ENCODE results near the gene ARSB.

ARSB gene

DNA sequence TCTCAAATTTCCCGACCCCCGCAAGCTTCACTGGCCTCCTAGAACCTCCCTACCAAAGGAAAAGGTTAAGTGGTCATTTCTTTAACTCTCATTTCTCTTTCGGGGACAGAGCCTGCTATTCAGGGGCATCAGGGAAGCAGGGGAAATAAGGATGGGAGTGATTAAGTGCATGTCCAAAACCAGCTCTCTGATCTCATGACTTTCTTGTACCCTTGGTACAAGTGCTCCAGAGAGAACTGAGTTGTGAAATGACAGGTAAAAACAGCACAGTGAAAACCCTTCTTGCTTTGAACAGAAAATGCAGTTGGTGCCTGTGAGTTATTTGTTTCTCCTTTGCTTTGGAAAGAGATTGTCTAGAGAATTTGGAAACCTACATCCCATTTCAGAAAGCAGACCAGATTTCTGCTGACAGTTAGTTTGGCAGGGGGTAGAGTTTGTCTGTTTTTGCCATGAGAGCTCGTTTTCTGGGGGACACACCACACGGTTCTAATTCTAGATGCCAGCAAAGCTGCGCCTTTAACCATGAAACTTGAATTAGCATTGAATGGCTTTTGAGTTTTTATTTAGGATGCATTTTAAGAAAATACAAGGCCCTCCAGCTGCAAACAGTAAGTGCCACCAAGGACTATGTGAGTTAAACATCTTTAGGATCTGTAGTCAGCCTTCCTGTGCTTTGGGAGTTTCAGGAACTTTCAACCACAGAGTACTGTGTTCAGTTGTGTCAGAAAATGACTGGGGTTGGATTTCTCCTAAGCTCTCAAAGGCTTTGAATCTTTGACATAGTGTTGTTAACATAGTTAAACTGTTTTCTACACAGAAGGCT lies 174.8 kb downstream of the ARSB start:
- Mint-ChIP-seq H3K27ac (ENCODE audit: low read depth) (no peak overlapping the region), H3K27me3 (no peaks in the 10 kb centered on the region), H3K9me3 (no peaks in the 10 kb centered on the region), H3K4me3 (no peak overlapping the region), H3K36me3 (ENCODE audit: insufficient read depth) (no peaks in the 10 kb centered on the region), H3K4me1 (no peaks in the 10 kb centered on the region)
- ATAC-seq (replicated peaks; ENCODE audit: extremely low read depth, poor library complexity, severe bottlenecking) (no peak), DNase-seq (ENCODE audit: low spot score in 2 of 2) (no peak)

DNA sequence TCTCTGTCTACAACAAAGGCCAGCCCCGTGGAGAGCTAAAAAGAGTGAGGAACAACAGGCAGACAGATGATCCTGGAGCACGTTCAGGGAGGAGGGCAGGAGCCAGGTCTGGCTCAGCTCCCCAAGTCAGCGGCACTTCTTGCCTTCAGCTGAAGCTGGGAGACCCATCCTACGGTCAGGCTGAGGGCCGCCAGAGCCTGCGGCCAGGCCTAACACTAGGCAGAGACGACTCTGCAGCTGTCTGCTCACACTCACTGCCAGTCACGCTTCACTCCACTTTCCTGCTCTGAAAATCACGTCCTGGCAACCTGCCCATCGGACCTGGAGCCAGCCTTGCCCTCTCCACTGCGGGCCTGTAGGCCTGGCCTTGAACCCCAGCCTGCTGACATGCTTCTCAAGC lies 175.7 kb downstream of the ARSB start:
- H3K4me3 Mint-ChIP-seq: no peak overlapping the region
- DNase-seq (ENCODE audit: low spot score in 2 of 2) (no peak), ATAC-seq (replicated peaks; ENCODE audit: extremely low read depth, poor library complexity, severe bottlenecking) (no peak)
- H3K4me1 Mint-ChIP-seq: no peaks in the 10 kb centered on the region
- no peaks in the 10 kb centered on the region for H3K27me3 Mint-ChIP-seq
- H3K36me3 Mint-ChIP-seq (ENCODE audit: insufficient read depth): no peaks in the 10 kb centered on the region
- no peak overlapping the region for H3K27ac Mint-ChIP-seq (ENCODE audit: low read depth)
- H3K9me3 Mint-ChIP-seq: no peaks in the 10 kb centered on the region

DNA sequence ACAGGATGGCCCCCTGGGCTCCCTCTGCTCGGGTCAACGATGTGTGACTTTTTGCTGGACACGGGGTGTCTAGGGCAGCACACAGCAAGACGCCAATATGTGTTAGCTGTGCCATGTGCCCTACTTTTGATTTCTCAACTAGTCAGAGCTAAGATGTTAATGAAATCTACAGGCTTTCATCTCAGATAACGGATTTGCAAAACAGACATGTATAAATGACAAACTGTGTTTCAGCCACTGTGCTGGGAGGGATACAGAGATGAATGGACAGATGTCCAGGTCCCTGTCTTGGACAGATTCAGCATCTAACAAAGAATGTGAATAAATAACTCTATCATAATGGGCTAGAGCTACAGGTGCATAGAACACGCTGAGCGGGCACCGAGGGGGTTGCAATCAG lies 176.3 kb downstream of the ARSB start:
- Mint-ChIP-seq H3K4me1 (no peaks in the 10 kb centered on the region), H3K27me3 (no peaks in the 10 kb centered on the region), H3K36me3 (ENCODE audit: insufficient read depth) (no peaks in the 10 kb centered on the region)

DNA sequence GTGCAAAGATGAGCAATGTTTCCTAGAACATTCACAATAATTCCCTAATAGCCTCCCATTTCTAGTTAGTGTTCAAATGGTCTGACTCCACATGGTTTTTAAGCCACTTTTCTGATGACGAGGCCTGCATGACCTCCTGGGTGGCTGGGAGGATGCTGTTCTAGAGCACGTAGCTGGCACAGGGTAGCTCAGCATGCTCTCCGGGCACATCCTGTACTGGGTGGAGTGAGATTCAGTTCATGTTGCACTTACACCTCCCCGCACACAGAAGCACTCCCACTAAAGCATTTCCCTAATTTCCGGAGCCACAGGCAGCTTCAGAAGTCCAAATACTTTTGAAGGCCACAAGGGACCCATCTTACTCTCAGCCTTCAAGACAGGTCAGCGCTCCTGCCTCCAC lies 176.7 kb downstream of the ARSB start:
- H3K36me3 Mint-ChIP-seq (ENCODE audit: insufficient read depth): no peaks in the 10 kb centered on the region
- H3K4me3 Mint-ChIP-seq: no peak overlapping the region
- H3K4me1 Mint-ChIP-seq: no peaks in the 10 kb centered on the region
- H3K27ac Mint-ChIP-seq (ENCODE audit: low read depth): no peak overlapping the region
- ATAC-seq (replicated peaks; ENCODE audit: extremely low read depth, poor library complexity, severe bottlenecking) (no peak), DNase-seq (ENCODE audit: low spot score in 2 of 2) (no peak)
- no peaks in the 10 kb centered on the region for H3K27me3 Mint-ChIP-seq
- H3K9me3 Mint-ChIP-seq: no peaks in the 10 kb centered on the region

More for the DNA sequence above, 176.3 kb downstream of the ARSB start:
- Mint-ChIP-seq H3K27ac (ENCODE audit: low read depth) (no peak overlapping the region), H3K4me3 (no peak overlapping the region), H3K9me3 (no peaks in the 10 kb centered on the region)
- no peak for ATAC-seq (replicated peaks; ENCODE audit: extremely low read depth, poor library complexity, severe bottlenecking)
- no peak for DNase-seq (ENCODE audit: low spot score in 2 of 2)

DNA sequence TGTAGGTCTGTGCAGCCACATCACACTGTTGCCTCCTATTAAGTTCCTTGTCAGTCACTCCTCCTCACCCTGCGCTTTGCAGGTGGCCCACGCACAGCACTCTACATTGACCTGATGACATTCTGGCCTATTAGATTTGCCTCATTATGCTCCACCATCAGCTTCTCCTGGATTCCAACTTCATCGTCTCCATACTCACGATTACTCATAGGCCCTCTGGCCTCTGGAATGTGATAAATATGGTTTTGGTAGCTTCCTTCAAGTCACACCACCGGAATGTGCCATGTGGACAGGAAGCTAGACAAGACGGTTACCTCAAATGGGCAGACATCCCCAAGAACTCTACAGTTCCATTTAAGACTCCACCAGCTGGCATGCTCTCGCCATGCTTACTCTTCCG lies 178.6 kb downstream of the ARSB start:
- ATAC-seq (replicated peaks; ENCODE audit: extremely low read depth, poor library complexity, severe bottlenecking) (no peak), DNase-seq (ENCODE audit: low spot score in 2 of 2) (no peak)
- H3K27ac Mint-ChIP-seq (ENCODE audit: low read depth): no peak overlapping the region
- no peaks in the 10 kb centered on the region for H3K9me3 Mint-ChIP-seq
- no peaks in the 10 kb centered on the region for H3K4me1 Mint-ChIP-seq
- H3K27me3 Mint-ChIP-seq: no peaks in the 10 kb centered on the region
- no peaks in the 10 kb centered on the region for H3K36me3 Mint-ChIP-seq (ENCODE audit: insufficient read depth)
- H3K4me3 Mint-ChIP-seq: no peak overlapping the region

DNA sequence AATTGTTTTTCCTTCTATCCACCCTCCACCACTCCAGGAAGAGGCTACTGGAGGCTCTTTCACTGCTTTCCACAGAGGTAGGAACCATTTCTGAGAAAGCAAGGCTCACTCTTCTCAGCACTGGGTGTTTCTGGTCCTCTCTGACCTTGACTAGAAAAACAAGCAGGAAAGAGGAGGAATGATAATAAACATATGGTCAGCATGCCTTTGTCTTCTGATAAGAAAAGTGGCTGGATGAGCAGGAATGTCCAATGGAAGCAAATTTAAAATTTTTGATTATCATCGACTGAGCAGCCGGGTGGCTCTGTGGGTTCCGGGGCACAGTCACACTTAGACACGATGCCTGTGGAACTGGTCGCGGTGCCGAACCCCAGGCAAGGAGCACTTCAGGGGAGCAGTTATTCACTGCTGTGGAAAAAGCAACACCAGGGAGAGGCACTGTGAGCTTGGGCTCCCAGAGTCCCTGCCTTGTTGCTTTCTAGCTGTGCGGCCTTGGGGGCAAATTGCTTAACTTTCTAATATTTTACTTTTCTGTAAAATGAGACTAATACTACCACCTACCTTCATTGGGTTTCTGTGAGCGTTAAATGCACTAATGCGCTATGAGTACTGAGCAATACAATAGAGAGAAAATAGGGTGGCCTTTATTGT lies 179.5 kb downstream of the ARSB start:
- Mint-ChIP-seq H3K4me1 (no peaks in the 10 kb centered on the region), H3K27me3 (no peaks in the 10 kb centered on the region)
- ATAC-seq (replicated peaks; ENCODE audit: extremely low read depth, poor library complexity, severe bottlenecking): no peak

DNA sequence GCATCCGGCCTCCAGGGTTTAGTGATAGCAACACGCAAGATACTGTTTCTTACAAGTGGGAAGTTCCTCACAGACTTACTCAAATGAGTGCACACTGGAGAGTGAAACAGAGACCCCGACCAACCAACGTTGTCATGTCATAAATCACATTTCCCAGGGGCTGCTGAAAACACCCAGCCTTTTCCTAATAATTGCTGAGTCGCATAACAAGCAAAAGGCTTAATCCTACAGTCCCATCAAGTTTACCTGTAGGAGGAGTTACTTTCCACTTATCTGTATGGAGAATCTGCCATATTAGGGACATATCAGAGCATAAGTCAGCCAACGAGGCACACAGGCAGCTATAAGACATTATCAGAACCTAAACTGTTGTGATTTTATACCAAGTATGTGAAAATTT lies 180.1 kb downstream of the ARSB start:
- H3K9me3 Mint-ChIP-seq: peaks cover 6% of the 10 kb centered on the region
- no peaks in the 10 kb centered on the region for H3K4me1 Mint-ChIP-seq
- no peak for DNase-seq (ENCODE audit: low spot score in 2 of 2)
- no peak overlapping the region for H3K4me3 Mint-ChIP-seq
- no peaks in the 10 kb centered on the region for H3K36me3 Mint-ChIP-seq (ENCODE audit: insufficient read depth)
- no peak for ATAC-seq (replicated peaks; ENCODE audit: extremely low read depth, poor library complexity, severe bottlenecking)
- no peak overlapping the region for H3K27ac Mint-ChIP-seq (ENCODE audit: low read depth)
- H3K27me3 Mint-ChIP-seq: no peaks in the 10 kb centered on the region

More for the DNA sequence above, 179.5 kb downstream of the ARSB start:
- no peak overlapping the region for H3K4me3 Mint-ChIP-seq
- no peak overlapping the region for H3K27ac Mint-ChIP-seq (ENCODE audit: low read depth)
- no peaks in the 10 kb centered on the region for H3K36me3 Mint-ChIP-seq (ENCODE audit: insufficient read depth)
- peaks cover 6% of the 10 kb centered on the region for H3K9me3 Mint-ChIP-seq
- DNase-seq (ENCODE audit: low spot score in 2 of 2): no peak

DNA sequence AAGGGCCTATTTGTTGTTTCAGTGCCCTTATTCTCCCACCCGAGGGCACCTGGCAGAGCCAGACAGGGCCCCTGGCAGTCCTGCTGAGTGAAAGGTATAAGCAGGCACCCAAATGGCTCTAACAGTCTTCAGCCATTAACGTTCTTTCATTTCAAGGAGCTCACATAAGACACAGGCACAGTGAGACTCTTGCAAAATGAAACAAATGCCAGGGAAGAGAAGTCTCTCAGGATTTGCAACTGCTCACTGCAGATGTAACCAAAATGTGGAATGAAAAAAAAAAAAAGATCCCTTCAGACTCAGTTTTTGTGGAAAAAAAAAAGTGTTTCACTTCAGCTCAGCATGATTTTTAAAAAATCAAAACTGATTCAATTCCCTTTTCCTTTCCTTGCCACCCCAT lies 181.2 kb downstream of the ARSB start:
- H3K9me3 Mint-ChIP-seq: peaks cover 6% of the 10 kb centered on the region
- DNase-seq (ENCODE audit: low spot score in 2 of 2) (no peak), ATAC-seq (replicated peaks; ENCODE audit: extremely low read depth, poor library complexity, severe bottlenecking) (no peak)
- no peak overlapping the region for H3K4me3 Mint-ChIP-seq
- H3K27ac Mint-ChIP-seq (ENCODE audit: low read depth): no peak overlapping the region
- H3K27me3 Mint-ChIP-seq: no peaks in the 10 kb centered on the region
- no peaks in the 10 kb centered on the region for H3K4me1 Mint-ChIP-seq
- no peaks in the 10 kb centered on the region for H3K36me3 Mint-ChIP-seq (ENCODE audit: insufficient read depth)

DNA sequence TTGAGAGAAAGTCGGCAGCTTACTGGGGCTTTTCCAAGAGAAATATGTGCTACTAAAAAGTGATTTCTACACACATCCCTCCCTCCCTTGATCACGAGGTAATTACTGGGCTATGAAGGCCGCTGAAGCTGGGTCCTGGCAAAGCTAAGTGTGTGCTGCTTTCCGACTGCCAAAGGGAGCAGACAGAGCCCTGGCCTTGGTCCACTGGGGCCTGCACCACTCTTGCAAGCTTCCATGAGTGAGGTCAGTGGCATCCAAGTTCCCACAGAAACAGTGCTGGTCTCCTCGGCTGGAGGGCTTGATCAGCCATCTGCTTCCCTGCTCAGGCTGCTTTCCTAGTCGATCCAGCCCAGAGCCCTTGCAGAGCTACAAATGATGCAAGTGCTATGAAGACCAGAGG lies 181.8 kb downstream of the ARSB start:
- H3K36me3 Mint-ChIP-seq (ENCODE audit: insufficient read depth): no peaks in the 10 kb centered on the region
- DNase-seq (ENCODE audit: low spot score in 2 of 2): no peak
- peaks cover 6% of the 10 kb centered on the region for H3K9me3 Mint-ChIP-seq
- no peak overlapping the region for H3K27ac Mint-ChIP-seq (ENCODE audit: low read depth)
- no peak overlapping the region for H3K4me3 Mint-ChIP-seq
- no peaks in the 10 kb centered on the region for H3K4me1 Mint-ChIP-seq
- no peaks in the 10 kb centered on the region for H3K27me3 Mint-ChIP-seq
- ATAC-seq (replicated peaks; ENCODE audit: extremely low read depth, poor library complexity, severe bottlenecking): no peak

DNA sequence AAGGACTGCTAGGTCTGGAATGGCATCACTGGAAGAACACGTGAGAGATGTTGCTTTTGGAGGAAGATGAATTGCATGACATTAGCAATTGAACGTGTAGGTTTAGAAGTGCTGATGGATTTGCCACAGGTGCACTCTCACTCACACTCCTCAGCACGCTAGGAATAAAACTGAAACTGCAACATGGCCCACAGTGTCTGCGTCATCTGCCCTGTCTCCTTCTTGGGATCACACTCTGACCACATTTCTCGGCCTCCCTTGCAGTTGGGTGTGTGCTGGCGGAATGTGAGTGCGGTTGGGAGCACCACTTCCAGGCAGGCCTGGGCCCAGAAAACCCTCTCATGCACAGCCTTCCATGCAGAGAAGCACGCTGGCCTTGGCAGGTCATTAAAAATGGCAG lies 183.7 kb downstream of the ARSB start:
- Mint-ChIP-seq H3K27me3 (no peaks in the 10 kb centered on the region), H3K4me3 (no peak overlapping the region), H3K27ac (ENCODE audit: low read depth) (no peak overlapping the region), H3K4me1 (peaks cover 6% of the 10 kb centered on the region), H3K9me3 (peaks cover 6% of the 10 kb centered on the region), H3K36me3 (ENCODE audit: insufficient read depth) (no peaks in the 10 kb centered on the region)
- ATAC-seq (replicated peaks; ENCODE audit: extremely low read depth, poor library complexity, severe bottlenecking) (no peak), DNase-seq (ENCODE audit: low spot score in 2 of 2) (no peak)

DNA sequence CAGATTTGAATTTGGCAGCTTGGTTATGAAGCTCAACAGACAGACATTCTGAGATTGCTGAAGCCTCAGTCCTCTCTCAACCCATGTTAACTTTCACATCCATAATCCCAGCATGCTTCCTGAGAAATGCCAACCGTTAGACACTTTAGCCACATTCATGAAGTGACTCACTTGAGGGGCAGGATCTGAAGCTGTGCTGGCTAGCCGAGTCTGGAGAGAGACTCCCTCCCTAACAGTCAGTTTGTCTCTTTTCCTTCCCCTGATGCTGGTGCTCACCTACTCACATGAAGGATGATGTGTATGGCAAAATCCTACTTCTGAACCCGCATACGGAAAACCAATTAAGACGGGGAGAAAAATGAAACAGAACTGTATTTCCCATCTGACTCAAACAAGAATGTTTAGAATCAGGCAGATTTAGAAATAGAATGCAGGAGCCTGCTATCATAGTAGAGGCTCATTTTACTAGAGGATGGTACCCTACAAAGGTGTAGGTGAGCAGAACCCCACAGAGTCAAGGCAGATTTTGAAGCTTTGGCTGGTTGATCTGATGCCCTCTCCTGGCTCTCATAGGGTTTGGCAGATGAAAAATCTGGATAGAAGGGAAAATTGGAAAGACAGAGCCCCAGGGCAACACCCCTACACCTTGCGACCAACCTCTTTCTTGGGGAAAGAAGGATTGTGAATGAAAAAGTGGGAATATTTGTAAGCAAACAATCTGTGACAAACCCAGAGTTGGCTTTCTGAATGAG lies 185.7 kb downstream of the ARSB start:
- Mint-ChIP-seq H3K4me3 (no peak overlapping the region), H3K4me1 (peaks cover 6% of the 10 kb centered on the region), H3K9me3 (peaks cover 6% of the 10 kb centered on the region), H3K27me3 (no peaks in the 10 kb centered on the region), H3K36me3 (ENCODE audit: insufficient read depth) (no peaks in the 10 kb centered on the region), H3K27ac (ENCODE audit: low read depth) (no peak overlapping the region)
- no peak for ATAC-seq (replicated peaks; ENCODE audit: extremely low read depth, poor library complexity, severe bottlenecking)
- no peak for DNase-seq (ENCODE audit: low spot score in 2 of 2)

DNA sequence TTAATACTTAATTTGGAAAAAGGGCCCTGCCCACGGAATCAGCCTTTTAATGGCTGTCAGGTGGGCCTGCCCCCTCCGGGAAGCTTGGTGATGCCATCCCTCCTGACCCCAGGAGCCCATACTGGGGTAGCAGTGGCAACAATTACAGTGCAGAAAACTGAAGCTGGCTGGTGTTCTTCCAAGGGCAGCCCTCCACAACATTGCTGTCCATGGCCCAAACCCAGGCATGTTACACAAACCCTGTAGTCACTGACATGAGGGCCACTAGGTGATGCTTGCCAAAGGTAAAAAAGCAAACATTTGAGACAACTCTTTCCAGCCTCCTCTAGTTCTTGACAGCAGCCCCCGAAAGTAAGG lies 186.5 kb downstream of the ARSB start:
- peaks cover 6% of the 10 kb centered on the region for H3K4me1 Mint-ChIP-seq
- no peak for DNase-seq (ENCODE audit: low spot score in 2 of 2)
- no peak overlapping the region for H3K4me3 Mint-ChIP-seq
- H3K36me3 Mint-ChIP-seq (ENCODE audit: insufficient read depth): no peaks in the 10 kb centered on the region
- no peaks in the 10 kb centered on the region for H3K27me3 Mint-ChIP-seq
- no peak for ATAC-seq (replicated peaks; ENCODE audit: extremely low read depth, poor library complexity, severe bottlenecking)
- H3K9me3 Mint-ChIP-seq: peaks cover 6% of the 10 kb centered on the region
- H3K27ac Mint-ChIP-seq (ENCODE audit: low read depth): no peak overlapping the region

Data from central memory CD8-positive, alpha-beta T cell (primary cell).